ENCODE data around the gene GMIP. TPM values are rescaled to one million over a fixed set of nuclear protein-coding genes. Genes with fewer than 3 reads are reported as not detected.

GMIP gene
- polyA plus RNA-seq, 1 of the 3 experiments (the other 2 are of a cell fraction), result 6.3 TPM

DNA sequence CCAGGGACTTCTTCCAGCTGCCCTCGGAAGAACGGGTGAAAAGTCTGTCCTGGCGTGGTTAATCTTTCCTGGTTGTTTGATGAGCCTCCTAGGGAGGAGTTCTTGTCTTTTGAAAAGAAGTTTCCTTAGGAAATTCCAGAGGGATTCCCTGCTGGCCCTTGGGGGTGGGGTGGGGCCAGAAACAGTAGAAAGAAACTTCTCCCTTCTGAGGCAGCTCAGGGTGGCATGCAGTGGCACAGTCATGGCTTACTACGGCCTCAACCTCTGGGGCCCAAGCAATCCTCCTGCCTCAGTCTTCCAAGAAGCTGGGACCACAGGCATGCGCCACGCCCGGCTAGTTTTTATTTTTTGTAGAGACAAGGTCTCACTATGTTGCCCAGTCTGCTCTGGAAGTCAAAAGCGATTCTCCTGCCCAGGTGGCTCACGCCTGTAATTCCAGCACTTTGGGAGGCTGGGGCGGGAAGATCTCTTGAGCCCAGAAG lies 26.7 kb upstream of the GMIP start:
- ChIA-PET POLR2A (interaction anchor here (2.1 kb wide), 1 partner anchor 152 kb away, joined by 9 read pairs; the partner anchor contains the start of gene ZNF506), CTCF (no interaction called here)
- no peak overlapping the region; a peak in 1 of 4 replicates for H3K4me3 ChIP-seq (ENCODE audit: low read depth in 2 of 2, low read length in 1 of 2)
- DNase-seq, result no peak
- no peaks in the 10 kb centered on the region for H3K27me3 ChIP-seq (ENCODE audit: insufficient read depth)
- no peak overlapping the region for H3K27ac ChIP-seq (ENCODE audit: low read depth in 2 of 2, low read length in 1 of 2)
- H3K79me2 ChIP-seq (ENCODE audit: insufficient read depth), result peaks cover 28% of the 10 kb centered on the region
- H4K20me1 ChIP-seq (ENCODE audit: insufficient read depth), result no peaks in the 10 kb centered on the region
- H3K9me2 ChIP-seq, result no peaks in the 10 kb centered on the region
- H2AFZ ChIP-seq (ENCODE audit: low read depth), result no peak overlapping the region
- H3K4me1 ChIP-seq (ENCODE audit: control insufficient read depth in 1 of 2, insufficient read depth in 2 of 2, low read depth in 1 of 2, low read length in 1 of 2), result peaks cover 0 to 4% of the 10 kb centered on the region in 2 experiments; a peak in 1 of 4 replicates
- H3K36me3 ChIP-seq (replicated peaks in 1 of 2; ENCODE audit: control insufficient read depth in 1 of 2, insufficient read depth in 2 of 2, low read length in 1 of 2), result peaks cover 0 to 25% of the 10 kb centered on the region in 2 experiments
- peak overlapping the region; percentile 89 for H3K4me2 ChIP-seq
- TF ChIP-seq MXI1 (IDR thresholded peaks at IDR 0.05; ENCODE audit: low read depth, low read length) (no peak), FOXJ3 (CRISPR knock-in tag; IDR thresholded peaks at IDR 0.05) (no peak), EZH2phosphoT487 (IDR thresholded peaks at IDR 0.05; ENCODE audit: borderline replicate concordance, low read depth) (no peak), SMC3 (IDR thresholded peaks at IDR 0.05; ENCODE audit: low read depth, low read length) (no peak), POLR2AphosphoS5 (IDR thresholded peaks at IDR 0.05; ENCODE audit: low read depth, low read length) (no peak), FOSL2 (IDR thresholded peaks at IDR 0.05; ENCODE audit: borderline replicate concordance, low read depth) (no peak)
- TF ChIP-seq, protein P1, sequence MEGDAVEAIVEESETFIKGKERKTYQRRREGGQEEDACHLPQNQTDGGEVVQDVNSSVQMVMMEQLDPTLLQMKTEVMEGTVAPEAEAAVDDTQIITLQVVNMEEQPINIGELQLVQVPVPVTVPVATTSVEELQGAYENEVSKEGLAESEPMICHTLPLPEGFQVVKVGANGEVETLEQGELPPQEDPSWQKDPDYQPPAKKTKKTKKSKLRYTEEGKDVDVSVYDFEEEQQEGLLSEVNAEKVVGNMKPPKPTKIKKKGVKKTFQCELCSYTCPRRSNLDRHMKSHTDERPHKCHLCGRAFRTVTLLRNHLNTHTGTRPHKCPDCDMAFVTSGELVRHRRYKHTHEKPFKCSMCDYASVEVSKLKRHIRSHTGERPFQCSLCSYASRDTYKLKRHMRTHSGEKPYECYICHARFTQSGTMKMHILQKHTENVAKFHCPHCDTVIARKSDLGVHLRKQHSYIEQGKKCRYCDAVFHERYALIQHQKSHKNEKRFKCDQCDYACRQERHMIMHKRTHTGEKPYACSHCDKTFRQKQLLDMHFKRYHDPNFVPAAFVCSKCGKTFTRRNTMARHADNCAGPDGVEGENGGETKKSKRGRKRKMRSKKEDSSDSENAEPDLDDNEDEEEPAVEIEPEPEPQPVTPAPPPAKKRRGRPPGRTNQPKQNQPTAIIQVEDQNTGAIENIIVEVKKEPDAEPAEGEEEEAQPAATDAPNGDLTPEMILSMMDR (IDR thresholded peaks at IDR 0.05), result no peak
- no peaks in the 10 kb centered on the region for H3F3A ChIP-seq (replicated peaks; ENCODE audit: insufficient read depth)
- WGBS (ENCODE audit: low lambda C conversion rate), result 92% methylated on average over 10 of the region's 10 CpGs
- no peak overlapping the region for H3K9ac ChIP-seq
- H3K9me3 ChIP-seq, result no peaks in the 10 kb centered on the region

DNA sequence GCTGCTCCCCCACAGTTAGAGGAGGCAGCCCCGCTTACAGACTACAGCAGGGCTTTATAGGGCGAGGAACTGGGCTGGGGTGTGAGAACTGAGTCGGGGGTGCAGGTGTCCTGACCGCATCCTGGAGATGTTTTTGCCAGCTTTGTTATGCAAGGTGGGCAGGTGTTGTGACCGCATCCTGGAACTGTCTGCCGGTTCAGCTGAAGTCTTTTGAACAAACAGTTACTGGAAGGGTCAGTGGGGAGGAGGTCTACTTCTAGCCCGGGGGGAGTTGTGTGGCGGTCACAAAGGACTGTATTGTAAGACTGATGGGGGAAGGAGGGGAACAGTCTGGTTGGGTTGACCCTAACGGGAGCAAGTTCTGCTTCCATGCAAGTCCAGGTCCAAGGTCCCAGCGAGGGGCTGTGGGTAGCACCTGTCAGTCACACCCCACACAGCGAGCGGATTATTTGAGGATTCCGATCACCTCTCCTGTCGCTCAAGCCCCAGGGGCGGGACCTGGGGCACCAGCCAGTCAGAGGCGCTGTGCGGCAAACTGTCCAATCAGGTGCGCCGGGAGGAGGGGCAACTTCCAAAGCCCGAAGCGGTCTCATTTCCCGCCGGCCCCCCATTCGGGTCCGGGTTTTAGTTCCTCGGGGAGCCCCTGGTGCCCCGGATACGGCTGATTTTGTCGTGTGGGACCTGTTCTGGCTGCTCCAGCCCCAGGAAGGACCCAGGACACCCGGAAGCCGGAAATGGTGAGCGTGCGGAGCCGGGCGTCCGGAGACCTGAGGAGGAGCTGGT lies 25.0 kb upstream of the GMIP start, which contains the start of gene ZNF101:
TSS of gene ZNF101 (plus strand) at position 610 of the 783 bp plus-strand sequence. CDS start at position 735, 125 bp downstream.
- peak; percentile 95 for DNase-seq
- Histone ChIP-seq H2AFZ (ENCODE audit: low read depth) (peak within 1 kb of the TSS; percentile 93), H3F3A (replicated peaks; ENCODE audit: insufficient read depth) (no peaks in the 10 kb centered on the region), H3K4me2 (peak within 1 kb of the TSS; percentile 89), H3K9me2 (no peaks in the 10 kb centered on the region), H3K36me3 (replicated peaks in 1 of 2; ENCODE audit: control insufficient read depth in 1 of 2, insufficient read depth in 2 of 2, low read length in 1 of 2) (peaks cover 0 to 13% of the 10 kb centered on the region in 2 experiments), H3K27me3 (ENCODE audit: insufficient read depth) (no peaks in the 10 kb centered on the region), H3K4me3 (ENCODE audit: low read depth in 2 of 2, low read length in 1 of 2) (peak within 1 kb of the TSS; percentile 66 to 71), H3K27ac (ENCODE audit: low read depth in 2 of 2, low read length in 1 of 2) (peak within 1 kb of the TSS; percentile 48 to 51), H3K4me1 (ENCODE audit: control insufficient read depth in 1 of 2, insufficient read depth in 2 of 2, low read depth in 1 of 2, low read length in 1 of 2) (peaks cover 0 to 4% of the 10 kb centered on the region in 2 experiments; a peak in 1 of 4 replicates), H4K20me1 (ENCODE audit: insufficient read depth) (no peaks in the 10 kb centered on the region), H3K9me3 (no peaks in the 10 kb centered on the region), H3K79me2 (ENCODE audit: insufficient read depth) (peaks cover 20% of the 10 kb centered on the region), H3K9ac (peak within 1 kb of the TSS; percentile 87)
- CTCF ChIA-PET, result interaction anchor here (0.9 kb wide), 1 partner anchor 24 kb away, joined by 3 read pairs; no protein-coding TSS in a partner anchor
- POLR2A ChIA-PET, result interaction anchor here (0.8 to 2.1 kb wide), 4 partner anchors 65 to 153 kb away, joined by 3 to 9 read pairs (median 4); partner anchors contain the start of genes ZNF14 and ZNF506
- 27% methylated on average over 17 of the region's 36 CpGs for WGBS (ENCODE audit: low lambda C conversion rate)
- no peak for TF ChIP-seq RCOR1 (IDR thresholded peaks at IDR 0.05; ENCODE audit: low read length)
- no peak for TF ChIP-seq NFIC (IDR thresholded peaks at IDR 0.05; ENCODE audit: borderline replicate concordance)
- peak; percentile 80 for TF ChIP-seq ELF1 (IDR thresholded peaks at IDR 0.05)
- no peak for TF ChIP-seq NRF1 (IDR thresholded peaks at IDR 0.05; ENCODE audit: low read depth, low read length)
- TF ChIP-seq, protein P2, sequence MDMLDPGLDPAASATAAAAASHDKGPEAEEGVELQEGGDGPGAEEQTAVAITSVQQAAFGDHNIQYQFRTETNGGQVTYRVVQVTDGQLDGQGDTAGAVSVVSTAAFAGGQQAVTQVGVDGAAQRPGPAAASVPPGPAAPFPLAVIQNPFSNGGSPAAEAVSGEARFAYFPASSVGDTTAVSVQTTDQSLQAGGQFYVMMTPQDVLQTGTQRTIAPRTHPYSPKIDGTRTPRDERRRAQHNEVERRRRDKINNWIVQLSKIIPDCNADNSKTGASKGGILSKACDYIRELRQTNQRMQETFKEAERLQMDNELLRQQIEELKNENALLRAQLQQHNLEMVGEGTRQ (IDR thresholded peaks at IDR 0.05; ENCODE audit: borderline replicate concordance, low read depth, low read length), result no peak
- TF ChIP-seq, protein P3, sequence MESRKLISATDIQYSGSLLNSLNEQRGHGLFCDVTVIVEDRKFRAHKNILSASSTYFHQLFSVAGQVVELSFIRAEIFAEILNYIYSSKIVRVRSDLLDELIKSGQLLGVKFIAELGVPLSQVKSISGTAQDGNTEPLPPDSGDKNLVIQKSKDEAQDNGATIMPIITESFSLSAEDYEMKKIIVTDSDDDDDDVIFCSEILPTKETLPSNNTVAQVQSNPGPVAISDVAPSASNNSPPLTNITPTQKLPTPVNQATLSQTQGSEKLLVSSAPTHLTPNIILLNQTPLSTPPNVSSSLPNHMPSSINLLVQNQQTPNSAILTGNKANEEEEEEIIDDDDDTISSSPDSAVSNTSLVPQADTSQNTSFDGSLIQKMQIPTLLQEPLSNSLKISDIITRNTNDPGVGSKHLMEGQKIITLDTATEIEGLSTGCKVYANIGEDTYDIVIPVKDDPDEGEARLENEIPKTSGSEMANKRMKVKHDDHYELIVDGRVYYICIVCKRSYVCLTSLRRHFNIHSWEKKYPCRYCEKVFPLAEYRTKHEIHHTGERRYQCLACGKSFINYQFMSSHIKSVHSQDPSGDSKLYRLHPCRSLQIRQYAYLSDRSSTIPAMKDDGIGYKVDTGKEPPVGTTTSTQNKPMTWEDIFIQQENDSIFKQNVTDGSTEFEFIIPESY (IDR thresholded peaks at IDR 0.05; ENCODE audit: borderline replicate concordance, low read depth), result no peak
- TF ChIP-seq, protein P4, sequence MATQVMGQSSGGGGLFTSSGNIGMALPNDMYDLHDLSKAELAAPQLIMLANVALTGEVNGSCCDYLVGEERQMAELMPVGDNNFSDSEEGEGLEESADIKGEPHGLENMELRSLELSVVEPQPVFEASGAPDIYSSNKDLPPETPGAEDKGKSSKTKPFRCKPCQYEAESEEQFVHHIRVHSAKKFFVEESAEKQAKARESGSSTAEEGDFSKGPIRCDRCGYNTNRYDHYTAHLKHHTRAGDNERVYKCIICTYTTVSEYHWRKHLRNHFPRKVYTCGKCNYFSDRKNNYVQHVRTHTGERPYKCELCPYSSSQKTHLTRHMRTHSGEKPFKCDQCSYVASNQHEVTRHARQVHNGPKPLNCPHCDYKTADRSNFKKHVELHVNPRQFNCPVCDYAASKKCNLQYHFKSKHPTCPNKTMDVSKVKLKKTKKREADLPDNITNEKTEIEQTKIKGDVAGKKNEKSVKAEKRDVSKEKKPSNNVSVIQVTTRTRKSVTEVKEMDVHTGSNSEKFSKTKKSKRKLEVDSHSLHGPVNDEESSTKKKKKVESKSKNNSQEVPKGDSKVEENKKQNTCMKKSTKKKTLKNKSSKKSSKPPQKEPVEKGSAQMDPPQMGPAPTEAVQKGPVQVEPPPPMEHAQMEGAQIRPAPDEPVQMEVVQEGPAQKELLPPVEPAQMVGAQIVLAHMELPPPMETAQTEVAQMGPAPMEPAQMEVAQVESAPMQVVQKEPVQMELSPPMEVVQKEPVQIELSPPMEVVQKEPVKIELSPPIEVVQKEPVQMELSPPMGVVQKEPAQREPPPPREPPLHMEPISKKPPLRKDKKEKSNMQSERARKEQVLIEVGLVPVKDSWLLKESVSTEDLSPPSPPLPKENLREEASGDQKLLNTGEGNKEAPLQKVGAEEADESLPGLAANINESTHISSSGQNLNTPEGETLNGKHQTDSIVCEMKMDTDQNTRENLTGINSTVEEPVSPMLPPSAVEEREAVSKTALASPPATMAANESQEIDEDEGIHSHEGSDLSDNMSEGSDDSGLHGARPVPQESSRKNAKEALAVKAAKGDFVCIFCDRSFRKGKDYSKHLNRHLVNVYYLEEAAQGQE (IDR thresholded peaks at IDR 0.05; ENCODE audit: low read depth, low read length), result no peak
- TF ChIP-seq SIN3A (IDR thresholded peaks at IDR 0.05; ENCODE audit: borderline replicate concordance, low read depth, low read length), result no peak
- no peak for TF ChIP-seq MEF2A (IDR thresholded peaks at IDR 0.05; ENCODE audit: borderline replicate concordance, low read depth)
- 0 out of 2 replicates have a peak, but pooled peaks have one; percentile 6 for TF ChIP-seq RAD21 (IDR thresholded peaks at IDR 0.05; ENCODE audit: low read length)
- no peak for TF ChIP-seq EZH2phosphoT487 (IDR thresholded peaks at IDR 0.05; ENCODE audit: borderline replicate concordance, low read depth)

All from SK-N-SH (cell line).